Naive B cell (primary cell): ENCODE results near the gene PPP1R13B. TPM values are rescaled to one million over a fixed set of nuclear protein-coding genes. Genes with fewer than 3 reads are reported as not detected.
A peak's percentile ranks its signal among the peaks of the same experiment; 100 is the strongest.
"Not testable (repeated sequence)": the region's sequence is repeated elsewhere in the genome, so short reads cannot be mapped to it uniquely, and the experiment has no call there.

Experiments used
- ATAC-seq, 2 donors: fragments of 150-1000 bp; cut with Tn5 transposase; 2 replicates each; pipeline ENCODE4 v1.10.0; 2021; ENCODE audit warnings: low read depth in 2 of 2, mild to moderate bottlenecking in 2 of 2, moderate library complexity in 2 of 2
- DNase-seq: peaks from one replicate; pipeline ENCODE4 v3.0.0; 2022
- H3K27ac Mint-ChIP-seq, 6 donors: one replicate each; pipeline ENCODE4 v1.8.0; 2020 to 2022; ENCODE audit warnings: mild to moderate bottlenecking in 6 of 6, mixed read lengths in 6 of 6, moderate library complexity in 5 of 6, inconsistent platforms in 2 of 6
- H3K27me3 Mint-ChIP-seq, 3 donors: one replicate each; pipeline ENCODE4 v1.8.0; 2021 to 2022; ENCODE audit warnings: mixed read lengths in 3 of 3, mild to moderate bottlenecking in 1 of 3
- H3K36me3 Mint-ChIP-seq, 2 donors: one replicate each; pipeline ENCODE4 v1.8.0; 2020 to 2022; ENCODE audit warnings: mixed read lengths in 2 of 2, inconsistent platforms in 1 of 2, mild to moderate bottlenecking in 1 of 2
- H3K4me1 Mint-ChIP-seq, 3 donors: one replicate each; pipeline ENCODE4 v1.8.0; 2020 to 2022; ENCODE audit warnings: mixed read lengths in 3 of 3, inconsistent platforms in 1 of 3, mild to moderate bottlenecking in 1 of 3, moderate library complexity in 1 of 3
- H3K4me3 Mint-ChIP-seq, 8 donors: one replicate each; pipeline ENCODE4 v1.8.0; 2020 to 2022; ENCODE audit warnings: mild to moderate bottlenecking in 8 of 8, mixed read lengths in 8 of 8, moderate library complexity in 8 of 8, inconsistent platforms in 2 of 8
- H3K9me3 Mint-ChIP-seq, 7 donors: one replicate each; pipeline ENCODE4 v1.8.0; 2020 to 2022; ENCODE audit warnings: mixed read lengths in 7 of 7, mild to moderate bottlenecking in 5 of 7, inconsistent platforms in 2 of 7, moderate library complexity in 1 of 7
- polyA plus RNA-seq, 6 donors: library from polyadenylated mRNA; unstranded; fragments of 300-500 nt; fragmentation: Illumina TruSeq; gene quantifications; one replicate each; pipeline ENCODE4 v1.2.3, GENCODE V29; 2021; ENCODE audit warnings: low read depth in 6 of 6

PPP1R13B gene
- polyA plus RNA-seq, 6 donors from 2014 or later: 0.65 to 4.6 (median 1.8) TPM; not detected in 1

- Mint-ChIP-seq H3K27ac (no peak overlapping the region), H3K9me3 (no peaks in the 10 kb centered on the region), H3K36me3 (no peaks in the 10 kb centered on the region), H3K4me1 (peaks cover 8 to 21% (median 19%) of the 10 kb centered on the region in 3 donors), H3K4me3 (no peak overlapping the region), H3K27me3 (no peaks in the 10 kb centered on the region)
- ATAC-seq: peak; percentile 72 to 80
- DNase-seq: peak; percentile 56
Observed at GRCh38 chr14:103808403-103809001, 38.9 kb downstream of the PPP1R13B start.

- H3K4me1 Mint-ChIP-seq: peaks cover 8 to 21% (median 19%) of the 10 kb centered on the region in 3 donors
- H3K36me3 Mint-ChIP-seq: no peaks in the 10 kb centered on the region
- DNase-seq (no peak), ATAC-seq (no peak)
- no peaks in the 10 kb centered on the region for H3K27me3 Mint-ChIP-seq
- peak overlapping the region in 1 of 6 donors; percentile 19 for H3K27ac Mint-ChIP-seq
- H3K4me3 Mint-ChIP-seq: no peak overlapping the region
- H3K9me3 Mint-ChIP-seq: no peaks in the 10 kb centered on the region
Observed at GRCh38 chr14:103806805-103807204, 40.6 kb downstream of the PPP1R13B start.

GRCh38 chr14:103805708-103806107 is 41.7 kb downstream of the PPP1R13B start:
- no peak for ATAC-seq
- no peaks in the 10 kb centered on the region for H3K27me3 Mint-ChIP-seq
- H3K9me3 Mint-ChIP-seq: no peaks in the 10 kb centered on the region
- DNase-seq: no peak
- H3K36me3 Mint-ChIP-seq: no peaks in the 10 kb centered on the region
- no peak overlapping the region for H3K27ac Mint-ChIP-seq
- peaks cover 8 to 21% (median 19%) of the 10 kb centered on the region in 3 donors for H3K4me1 Mint-ChIP-seq
- H3K4me3 Mint-ChIP-seq: no peak overlapping the region

GRCh38 chr14:103803661-103804060 is 43.7 kb downstream of the PPP1R13B start:
- H3K4me3 Mint-ChIP-seq: no peak overlapping the region
- H3K36me3 Mint-ChIP-seq: no peaks in the 10 kb centered on the region
- no peaks in the 10 kb centered on the region for H3K27me3 Mint-ChIP-seq
- peaks cover 8 to 21% (median 19%) of the 10 kb centered on the region in 3 donors for H3K4me1 Mint-ChIP-seq
- ATAC-seq: no peak
- DNase-seq: no peak
- no peak overlapping the region for H3K27ac Mint-ChIP-seq
- H3K9me3 Mint-ChIP-seq: no peaks in the 10 kb centered on the region

GRCh38 chr14:103802356-103802755 is 45.0 kb downstream of the PPP1R13B start:
- Mint-ChIP-seq H3K27ac (no peak overlapping the region), H3K36me3 (no peaks in the 10 kb centered on the region), H3K27me3 (no peaks in the 10 kb centered on the region), H3K9me3 (no peaks in the 10 kb centered on the region), H3K4me1 (peaks cover 8 to 19% (median 17%) of the 10 kb centered on the region in 3 donors), H3K4me3 (no peak overlapping the region)
- ATAC-seq (no peak), DNase-seq (no peak)

GRCh38 chr14:103801459-103801858 is 45.9 kb downstream of the PPP1R13B start:
- Mint-ChIP-seq H3K27me3 (no peaks in the 10 kb centered on the region), H3K9me3 (no peaks in the 10 kb centered on the region), H3K27ac (no peak overlapping the region), H3K4me1 (peaks cover 3 to 11% (median 9%) of the 10 kb centered on the region in 3 donors), H3K4me3 (no peak overlapping the region), H3K36me3 (no peaks in the 10 kb centered on the region)
- ATAC-seq: no peak
- DNase-seq: no peak

- not testable (repeated sequence) for H3K27me3 Mint-ChIP-seq, H3K4me1 Mint-ChIP-seq, ATAC-seq, H3K4me3 Mint-ChIP-seq, H3K36me3 Mint-ChIP-seq, H3K9me3 Mint-ChIP-seq, DNase-seq
- H3K27ac Mint-ChIP-seq: peak overlapping the region in 1 of 6 donors; percentile 32
Observed at GRCh38 chr14:103793192-103793591, 54.2 kb downstream of the PPP1R13B start.

GRCh38 chr14:103788086-103788485 is 59.3 kb downstream of the PPP1R13B start:
- Mint-ChIP-seq H3K9me3 (no peaks in the 10 kb centered on the region), H3K36me3 (peaks cover 0 to 3% of the 10 kb centered on the region in 2 donors), H3K27me3 (no peaks in the 10 kb centered on the region), H3K27ac (no peak overlapping the region), H3K4me1 (no peaks in the 10 kb centered on the region), H3K4me3 (no peak overlapping the region)
- no peak for ATAC-seq
- DNase-seq: no peak

GRCh38 chr14:103782376-103782775 is 65.0 kb downstream of the PPP1R13B start:
- ATAC-seq (no peak), DNase-seq (no peak)
- H3K9me3 Mint-ChIP-seq: no peaks in the 10 kb centered on the region
- H3K4me3 Mint-ChIP-seq: no peak overlapping the region
- peaks cover 2 to 8% of the 10 kb centered on the region in 2 donors for H3K36me3 Mint-ChIP-seq
- H3K27ac Mint-ChIP-seq: no peak overlapping the region
- no peaks in the 10 kb centered on the region for H3K4me1 Mint-ChIP-seq
- H3K27me3 Mint-ChIP-seq: no peaks in the 10 kb centered on the region

- H3K27ac Mint-ChIP-seq, ATAC-seq, H3K4me1 Mint-ChIP-seq, H3K9me3 Mint-ChIP-seq, H3K4me3 Mint-ChIP-seq, H3K27me3 Mint-ChIP-seq, DNase-seq: not testable (repeated sequence)
- peaks cover 14 to 16% of the 10 kb centered on the region in 2 donors for H3K36me3 Mint-ChIP-seq
Observed at GRCh38 chr14:103776319-103776718, 71.1 kb downstream of the PPP1R13B start.

GRCh38 chr14:103775506-103775905 is 71.9 kb downstream of the PPP1R13B start:
- no peak overlapping the region for H3K4me3 Mint-ChIP-seq
- no peaks in the 10 kb centered on the region for H3K27me3 Mint-ChIP-seq
- ATAC-seq (no peak), DNase-seq (no peak)
- no peak overlapping the region for H3K27ac Mint-ChIP-seq
- peaks cover 14 to 16% of the 10 kb centered on the region in 2 donors for H3K36me3 Mint-ChIP-seq
- peaks cover 0 to 9% (median 7%) of the 10 kb centered on the region in 7 donors for H3K9me3 Mint-ChIP-seq
- no peaks in the 10 kb centered on the region for H3K4me1 Mint-ChIP-seq

GRCh38 chr14:103773521-103773920 is 73.9 kb downstream of the PPP1R13B start:
- no peak for ATAC-seq
- H3K4me1 Mint-ChIP-seq: no peaks in the 10 kb centered on the region
- H3K4me3 Mint-ChIP-seq: no peak overlapping the region
- no peak for DNase-seq
- no peak overlapping the region for H3K27ac Mint-ChIP-seq
- H3K9me3 Mint-ChIP-seq: peaks cover 0 to 9% (median 7%) of the 10 kb centered on the region in 7 donors
- H3K27me3 Mint-ChIP-seq: no peaks in the 10 kb centered on the region
- peaks cover 10 to 16% of the 10 kb centered on the region in 2 donors for H3K36me3 Mint-ChIP-seq

GRCh38 chr14:103772078-103772712 is 75.2 kb downstream of the PPP1R13B start:
- peak overlapping the region in 1 of 6 donors; percentile 74 for H3K27ac Mint-ChIP-seq
- ATAC-seq (no peak), DNase-seq (no peak)
- H3K4me1 Mint-ChIP-seq: peaks cover 0 to 4% (median 0%) of the 10 kb centered on the region in 3 donors
- peaks cover 12 to 13% of the 10 kb centered on the region in 2 donors for H3K36me3 Mint-ChIP-seq
- H3K4me3 Mint-ChIP-seq: no peak overlapping the region
- no peaks in the 10 kb centered on the region for H3K27me3 Mint-ChIP-seq
- peaks cover 0 to 10% (median 7%) of the 10 kb centered on the region in 7 donors for H3K9me3 Mint-ChIP-seq

- peaks cover 8 to 13% of the 10 kb centered on the region in 2 donors for H3K36me3 Mint-ChIP-seq
- H3K27ac Mint-ChIP-seq: no peak overlapping the region
- H3K4me1 Mint-ChIP-seq: peaks cover 0 to 4% (median 0%) of the 10 kb centered on the region in 3 donors
- no peak overlapping the region for H3K4me3 Mint-ChIP-seq
- DNase-seq (no peak), ATAC-seq (no peak)
- peaks cover 0 to 10% (median 7%) of the 10 kb centered on the region in 7 donors for H3K9me3 Mint-ChIP-seq
- H3K27me3 Mint-ChIP-seq: no peaks in the 10 kb centered on the region
Observed at GRCh38 chr14:103770902-103771301, 76.5 kb downstream of the PPP1R13B start.
